ENCODE data around the gene PKHD1. TPM values are rescaled to one million over a fixed set of nuclear protein-coding genes. Genes with fewer than 3 reads are reported as not detected.

PKHD1 gene
- total RNA-seq, 1 donor from 2014 or later, result not detected

DNA sequence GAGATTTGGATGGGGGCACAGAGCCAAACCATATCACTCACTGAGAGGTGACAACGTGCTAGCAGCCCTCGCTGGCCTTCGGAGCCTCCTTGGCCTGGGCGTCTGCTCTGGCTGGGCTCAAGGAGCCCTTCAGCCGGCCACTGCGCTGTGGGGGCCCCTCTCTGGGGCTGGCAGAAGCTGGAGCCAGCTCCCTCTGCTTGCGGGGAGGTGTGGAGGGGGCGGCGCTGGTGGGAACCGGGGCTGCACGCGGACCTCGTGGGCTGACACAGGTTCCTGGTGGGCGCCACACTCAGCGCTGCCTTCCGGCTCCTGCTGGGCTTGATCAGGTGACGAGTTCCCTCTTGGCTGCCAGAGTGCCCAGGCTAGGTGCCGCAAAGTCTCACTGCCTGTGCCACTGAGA, 489.2 kb downstream of the PKHD1 start:
- intact Hi-C loops (cut with DNase I), result no loop called here
- TF ChIP-seq, protein P1, sequence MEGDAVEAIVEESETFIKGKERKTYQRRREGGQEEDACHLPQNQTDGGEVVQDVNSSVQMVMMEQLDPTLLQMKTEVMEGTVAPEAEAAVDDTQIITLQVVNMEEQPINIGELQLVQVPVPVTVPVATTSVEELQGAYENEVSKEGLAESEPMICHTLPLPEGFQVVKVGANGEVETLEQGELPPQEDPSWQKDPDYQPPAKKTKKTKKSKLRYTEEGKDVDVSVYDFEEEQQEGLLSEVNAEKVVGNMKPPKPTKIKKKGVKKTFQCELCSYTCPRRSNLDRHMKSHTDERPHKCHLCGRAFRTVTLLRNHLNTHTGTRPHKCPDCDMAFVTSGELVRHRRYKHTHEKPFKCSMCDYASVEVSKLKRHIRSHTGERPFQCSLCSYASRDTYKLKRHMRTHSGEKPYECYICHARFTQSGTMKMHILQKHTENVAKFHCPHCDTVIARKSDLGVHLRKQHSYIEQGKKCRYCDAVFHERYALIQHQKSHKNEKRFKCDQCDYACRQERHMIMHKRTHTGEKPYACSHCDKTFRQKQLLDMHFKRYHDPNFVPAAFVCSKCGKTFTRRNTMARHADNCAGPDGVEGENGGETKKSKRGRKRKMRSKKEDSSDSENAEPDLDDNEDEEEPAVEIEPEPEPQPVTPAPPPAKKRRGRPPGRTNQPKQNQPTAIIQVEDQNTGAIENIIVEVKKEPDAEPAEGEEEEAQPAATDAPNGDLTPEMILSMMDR (IDR thresholded peaks at IDR 0.05), result no peak
- no peak overlapping the region for H3K27ac ChIP-seq
- H3K9me3 ChIP-seq, result no peaks in the 10 kb centered on the region
- no peaks in the 10 kb centered on the region for H3K36me3 ChIP-seq
- no peaks in the 10 kb centered on the region for H3K27me3 ChIP-seq
- no peak overlapping the region for H3K4me3 ChIP-seq
- H3K4me1 ChIP-seq, result no peaks in the 10 kb centered on the region
- DNase-seq (ENCODE audit: low spot score in 2 of 2), result no peak

DNA sequence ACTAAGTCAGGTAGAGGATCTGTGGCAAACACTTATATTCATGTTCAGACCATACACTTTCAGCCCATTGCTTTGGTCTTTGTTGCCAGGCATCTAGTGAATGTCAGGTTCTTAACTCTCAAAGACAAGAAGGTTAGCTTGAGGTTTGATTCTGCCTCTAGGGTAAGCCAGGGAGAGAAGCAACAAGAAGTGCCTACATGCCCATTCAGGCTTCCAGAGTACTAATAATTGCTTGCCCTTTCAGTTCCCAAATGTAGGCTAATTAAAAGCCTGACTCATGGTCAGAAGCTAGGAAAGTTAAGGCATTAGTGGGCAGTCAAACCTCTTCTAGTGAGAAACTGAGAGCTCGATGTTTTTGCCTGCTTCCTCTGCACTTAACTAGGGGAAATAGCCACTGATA, 492.4 kb downstream of the PKHD1 start:
- intact Hi-C loops (cut with DNase I), result no loop called here
- no peaks in the 10 kb centered on the region for H3K4me1 ChIP-seq
- H3K27ac ChIP-seq, result no peak overlapping the region
- no peaks in the 10 kb centered on the region for H3K9me3 ChIP-seq
- TF ChIP-seq, protein P1 (IDR thresholded peaks at IDR 0.05), result no peak
- no peak overlapping the region for H3K4me3 ChIP-seq
- H3K36me3 ChIP-seq, result no peaks in the 10 kb centered on the region
- no peak for DNase-seq (ENCODE audit: low spot score in 2 of 2)
- H3K27me3 ChIP-seq, result no peaks in the 10 kb centered on the region

DNA sequence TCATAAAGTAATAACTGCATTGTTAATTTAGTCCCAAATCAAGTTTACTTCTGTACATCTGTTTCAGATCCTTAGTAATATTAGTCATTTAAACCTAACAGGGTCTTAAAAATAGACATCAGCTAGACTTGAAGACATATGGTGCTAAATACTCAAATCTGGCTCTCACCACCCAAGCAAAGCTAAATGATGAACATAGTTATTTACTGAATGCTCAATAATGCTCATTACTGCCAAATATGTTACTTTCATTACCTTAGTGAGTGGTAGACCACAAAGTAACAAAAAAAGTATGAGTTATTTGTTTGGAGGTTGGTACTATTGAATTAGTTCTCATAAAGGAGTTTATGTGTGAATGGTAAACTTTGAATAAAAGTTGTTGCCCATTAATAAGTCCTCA, 502.1 kb downstream of the PKHD1 start:
- intact Hi-C loops (cut with DNase I), result no loop called here
- H3K36me3 ChIP-seq, result no peaks in the 10 kb centered on the region
- no peak overlapping the region for H3K4me3 ChIP-seq
- TF ChIP-seq, protein P1 (IDR thresholded peaks at IDR 0.05), result no peak
- no peaks in the 10 kb centered on the region for H3K4me1 ChIP-seq
- DNase-seq (ENCODE audit: low spot score in 2 of 2), result no peak
- H3K27ac ChIP-seq, result no peak overlapping the region
- H3K9me3 ChIP-seq, result no peaks in the 10 kb centered on the region
- no peaks in the 10 kb centered on the region for H3K27me3 ChIP-seq

- intact Hi-C loops (cut with DNase I), result no loop called here
- H3K27ac ChIP-seq, result no peak overlapping the region
- DNase-seq (ENCODE audit: low spot score in 2 of 2), result no peak
These were observed 503.2 kb downstream of the PKHD1 start for GRCh38 chr6:51584163-51584562.

GRCh38 chr6:51578994-51579393, 508.4 kb downstream of the PKHD1 start:
- TF ChIP-seq, protein P1 (IDR thresholded peaks at IDR 0.05), result no peak
- no peak for DNase-seq (ENCODE audit: low spot score in 2 of 2)
- Histone ChIP-seq H3K9me3 (no peaks in the 10 kb centered on the region), H3K27ac (no peak overlapping the region), H3K4me1 (no peaks in the 10 kb centered on the region), H3K4me3 (no peak overlapping the region), H3K36me3 (no peaks in the 10 kb centered on the region), H3K27me3 (no peaks in the 10 kb centered on the region)
- intact Hi-C loops (cut with DNase I), result no loop called here

More at GRCh38 chr6:51584163-51584562, 503.2 kb downstream of the PKHD1 start:
- TF ChIP-seq, protein P1 (IDR thresholded peaks at IDR 0.05), result no peak
- no peaks in the 10 kb centered on the region for H3K27me3 ChIP-seq
- H3K9me3 ChIP-seq, result no peaks in the 10 kb centered on the region
- no peaks in the 10 kb centered on the region for H3K36me3 ChIP-seq
- H3K4me3 ChIP-seq, result no peak overlapping the region
- no peaks in the 10 kb centered on the region for H3K4me1 ChIP-seq

DNA sequence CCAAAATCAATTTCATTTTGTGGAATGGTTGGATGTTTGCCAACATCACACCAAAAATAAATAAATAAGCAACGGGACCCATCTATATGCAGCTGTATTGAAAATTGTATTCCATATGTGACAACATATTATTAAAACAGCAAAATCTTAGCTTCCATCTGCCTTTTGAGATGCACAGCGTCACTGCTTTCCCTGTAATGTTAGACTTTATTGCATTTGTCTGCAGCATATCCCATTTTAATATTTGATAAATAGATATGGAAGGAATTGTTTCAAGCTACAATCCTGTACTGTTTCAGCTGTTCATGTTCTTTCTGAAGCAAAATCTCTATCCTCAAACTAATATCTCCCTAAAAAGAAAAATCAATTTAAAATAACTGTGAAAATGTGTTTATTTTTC, 509.1 kb downstream of the PKHD1 start:
- no peaks in the 10 kb centered on the region for H3K9me3 ChIP-seq
- H3K27me3 ChIP-seq, result no peaks in the 10 kb centered on the region
- H3K4me3 ChIP-seq, result no peak overlapping the region
- H3K27ac ChIP-seq, result no peak overlapping the region
- intact Hi-C loops (cut with DNase I), result no loop called here
- no peaks in the 10 kb centered on the region for H3K4me1 ChIP-seq
- DNase-seq (ENCODE audit: low spot score in 2 of 2), result no peak
- no peaks in the 10 kb centered on the region for H3K36me3 ChIP-seq
- TF ChIP-seq, protein P1 (IDR thresholded peaks at IDR 0.05), result no peak
